Sigmoid colon (tissue), 7 donors: ENCODE data around the gene FRRS1L. TPM values are rescaled to one million over a fixed set of nuclear protein-coding genes. Genes with fewer than 3 reads are reported as not detected.

ENCODE experiments used
- DNase-seq: peaks from one replicate; pipeline ENCODE4 v3.0.0-alpha.2; 2019
- H3K27ac ChIP-seq, 4 donors: fragments of 200-600 bp; sonication (generic); one replicate each; pipeline ENCODE4 v1.5.1; 2016 to 2019; ENCODE audit warnings: mild to moderate bottlenecking in 1 of 4
- H3K27me3 ChIP-seq, 3 donors: fragments of 200-600 bp; sonication (generic); one replicate each; pipeline ENCODE4 v1.5.1; 2019; ENCODE audit warnings: mild to moderate bottlenecking in 1 of 3
- H3K36me3 ChIP-seq, 4 donors: fragments of 200-600 bp; sonication (generic); one replicate each; pipeline ENCODE4 v1.5.1; 2016 to 2019
- H3K4me1 ChIP-seq, 4 donors: fragments of 200-600 bp; sonication (generic); one replicate each; pipeline ENCODE4 v1.5.1; 2017 to 2019
- H3K4me3 ChIP-seq, 4 donors: fragments of 200-600 bp; sonication (generic); one replicate each; pipeline ENCODE4 v1.5.1; 2017 to 2019; ENCODE audit warnings: mild to moderate bottlenecking in 2 of 4, moderate library complexity in 1 of 4
- H3K9me3 ChIP-seq, 4 donors: fragments of 200-600 bp in 3 of 4; sonication (generic) in 3 of 4; one replicate each; pipeline versions ENCODE4 v1.5.1 to v1.6.1; 2013 to 2019
- CTCF ChIP-seq, 4 experiments: fragments of 450-650 bp in 3 of 4; fragments of 200-600 bp in 1 of 4; IDR thresholded peaks; one replicate each; pipeline ENCODE4 v1.5.1; 2016 to 2019; ENCODE audit warnings: antibody characterized with exemption in 4 of 4, mild to moderate bottlenecking in 3 of 4, moderate library complexity in 2 of 4
- EP300 ChIP-seq, 4 donors: sonication (generic); formaldehyde crosslinking; IDR thresholded peaks; one replicate each; pipeline ENCODE4 v1.6.1; 2017; ENCODE audit warnings: antibody characterized with exemption in 4 of 4
- POLR2A ChIP-seq, 2 donors: fragments of 450-650 bp; IDR thresholded peaks; one replicate each; pipeline ENCODE4 v1.6.1; 2016; ENCODE audit warnings: antibody characterized with exemption in 2 of 2, mild to moderate bottlenecking in 2 of 2, moderate library complexity in 2 of 2
- POLR2AphosphoS5 ChIP-seq, 4 donors: sonication (generic); formaldehyde crosslinking; IDR thresholded peaks; one replicate each; pipeline ENCODE4 v1.6.1; 2017; ENCODE audit warnings: antibody characterized with exemption in 4 of 4
- WGBS, 2 donors: extraction: QIAGEN DNeasy Blood & Tissue Kit; methylation state at CpG; one replicate each; pipeline ENCODE4 v1.1.7; 2013; 5-methylcytosine and 5-hydroxymethylcytosine counted together
- intact Hi-C: fragments of 100-400 bp; cut with DNase I; formaldehyde crosslinking; loops from one replicate; pipeline ENCODE4 v1.15.1; 2023
- polyA plus RNA-seq, 3 donors: library from polyadenylated mRNA; stranded (reverse); fragments of 200-250 nt; gene quantifications; one replicate each; pipeline ENCODE4 v1.2.3, GENCODE V29; 2013
- total RNA-seq, 4 donors: library from RNA; depleted of rRNA; stranded (reverse); fragments of >200 nt; gene quantifications; one replicate each; pipeline ENCODE4 v1.1.0, GENCODE V29; 2016
- donor health status: healthy with polysubstance abuse.
- donor health status: Bipolar disorder and iron deficiency.
- donor health status: healthy.

Gene FRRS1L
- total and polyA plus RNA-seq, 7 donors = 0.23 to 4.5 (median 2.8) TPM; not detected in 1

GRCh38 chr9:109150925-109151545 lies 16.0 kb downstream of the FRRS1L start:
- H3K36me3 ChIP-seq = no peaks in the 10 kb centered on the region
- TF ChIP-seq POLR2AphosphoS5 (IDR thresholded peaks at IDR 0.05) (no peak), EP300 (IDR thresholded peaks at IDR 0.05) (no peak), CTCF (IDR thresholded peaks at IDR 0.05) (no peak), POLR2A (IDR thresholded peaks at IDR 0.05) (no peak)

GRCh38 chr9:109149722-109150121 lies 17.3 kb downstream of the FRRS1L start:
- DNase-seq = no peak
- no peak overlapping the region for H3K27ac ChIP-seq
- no peaks in the 10 kb centered on the region for H3K36me3 ChIP-seq
- intact Hi-C loops = no loop called here
- H3K4me1 ChIP-seq = no peaks in the 10 kb centered on the region
- H3K9me3 ChIP-seq = no peaks in the 10 kb centered on the region
- 61 to 81% methylated on average over 4 of the region's 4 CpGs for WGBS, 2 donors
- TF ChIP-seq EP300 (IDR thresholded peaks at IDR 0.05) (no peak), POLR2A (IDR thresholded peaks at IDR 0.05) (no peak), POLR2AphosphoS5 (IDR thresholded peaks at IDR 0.05) (no peak), CTCF (IDR thresholded peaks at IDR 0.05) (no peak)
- H3K4me3 ChIP-seq = no peak overlapping the region
- no peaks in the 10 kb centered on the region for H3K27me3 ChIP-seq

More at GRCh38 chr9:109150925-109151545, 16.0 kb downstream of the FRRS1L start:
- H3K27me3 ChIP-seq = no peaks in the 10 kb centered on the region
- intact Hi-C loops = no loop called here
- H3K4me1 ChIP-seq = no peaks in the 10 kb centered on the region
- H3K4me3 ChIP-seq = no peak overlapping the region
- WGBS, 2 donors = 38 to 79% methylated on average over 3 of the region's 3 CpGs
- no peak overlapping the region for H3K27ac ChIP-seq
- H3K9me3 ChIP-seq = no peaks in the 10 kb centered on the region
- no peak for DNase-seq

- 90 to 91% methylated on average over 5 of the region's 5 CpGs for WGBS, 2 donors
- TF ChIP-seq POLR2AphosphoS5 (IDR thresholded peaks at IDR 0.05) (no peak), EP300 (IDR thresholded peaks at IDR 0.05) (no peak), POLR2A (IDR thresholded peaks at IDR 0.05) (no peak), CTCF (IDR thresholded peaks at IDR 0.05) (no peak)
- intact Hi-C loops = no loop called here
Observed at GRCh38 chr9:109149089-109149488, 18.0 kb downstream of the FRRS1L start.

GRCh38 chr9:109145051-109145450 lies 22.0 kb downstream of the FRRS1L start:
- TF ChIP-seq EP300 (IDR thresholded peaks at IDR 0.05) = no peak
- TF ChIP-seq POLR2A (IDR thresholded peaks at IDR 0.05) = no peak
- intact Hi-C loops = no loop called here
- 65 to 91% methylated on average over 6 of the region's 6 CpGs for WGBS, 2 donors

More at GRCh38 chr9:109149089-109149488, 18.0 kb downstream of the FRRS1L start:
- Histone ChIP-seq H3K36me3 (no peaks in the 10 kb centered on the region), H3K4me1 (no peaks in the 10 kb centered on the region), H3K4me3 (no peak overlapping the region), H3K27ac (no peak overlapping the region), H3K27me3 (no peaks in the 10 kb centered on the region), H3K9me3 (no peaks in the 10 kb centered on the region)
- no peak for DNase-seq

GRCh38 chr9:109143881-109144562 lies 23.0 kb downstream of the FRRS1L start:
- Histone ChIP-seq H3K4me1 (no peaks in the 10 kb centered on the region), H3K9me3 (no peaks in the 10 kb centered on the region), H3K36me3 (no peaks in the 10 kb centered on the region), H3K27me3 (no peaks in the 10 kb centered on the region), H3K4me3 (no peak overlapping the region), H3K27ac (no peak overlapping the region)
- no peak for DNase-seq
- 72 to 74% methylated on average over 5 of the region's 5 CpGs for WGBS, 2 donors
- intact Hi-C loops = no loop called here
- TF ChIP-seq POLR2AphosphoS5 (IDR thresholded peaks at IDR 0.05) = no peak
- TF ChIP-seq CTCF (IDR thresholded peaks at IDR 0.05) = no peak
- no peak for TF ChIP-seq POLR2A (IDR thresholded peaks at IDR 0.05)
- no peak for TF ChIP-seq EP300 (IDR thresholded peaks at IDR 0.05)

More at GRCh38 chr9:109145051-109145450, 22.0 kb downstream of the FRRS1L start:
- H3K4me3 ChIP-seq = no peak overlapping the region
- H3K36me3 ChIP-seq = no peaks in the 10 kb centered on the region
- no peak overlapping the region for H3K27ac ChIP-seq
- no peaks in the 10 kb centered on the region for H3K27me3 ChIP-seq
- DNase-seq = no peak
- no peaks in the 10 kb centered on the region for H3K4me1 ChIP-seq
- H3K9me3 ChIP-seq = no peaks in the 10 kb centered on the region
